ENCODE measurements around the gene SORCS2.

SORCS2 gene

DNA sequence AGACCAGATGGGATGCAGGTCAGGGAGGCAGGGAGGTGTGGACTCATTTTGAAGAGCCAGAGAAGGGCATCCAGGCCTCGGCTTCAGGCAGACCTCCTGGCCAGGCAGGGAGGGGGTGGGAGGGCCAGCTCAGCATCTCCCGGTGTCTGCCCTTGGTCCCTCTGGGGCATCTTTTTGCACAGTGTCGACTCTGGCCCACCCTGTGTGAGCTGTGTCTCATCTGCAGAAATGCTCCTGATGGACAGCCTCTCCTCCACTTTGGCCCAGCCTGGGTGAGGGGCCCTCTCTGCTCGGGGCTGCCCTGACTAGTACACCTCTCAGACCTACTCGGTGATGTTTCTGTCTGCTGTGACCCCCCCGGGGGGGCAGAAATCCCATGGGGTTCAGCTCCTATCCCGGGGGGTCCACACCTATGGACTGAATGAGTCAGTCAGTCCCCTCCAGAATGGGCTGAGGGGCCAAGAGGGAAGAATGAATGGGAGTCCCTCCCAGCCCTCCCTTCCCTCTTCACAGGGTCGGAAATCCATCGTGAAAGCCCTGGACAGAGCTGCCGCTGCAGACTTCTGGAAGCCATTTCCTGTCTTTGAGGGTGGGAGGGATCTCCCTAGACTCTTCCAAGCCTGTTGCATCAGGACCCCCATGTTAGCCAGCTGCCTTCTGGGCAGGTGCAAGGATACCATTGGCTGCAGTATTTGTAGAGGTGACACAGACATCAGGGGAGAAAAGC, 439.1 kb downstream of the SORCS2 start:
- no peak for DNase-seq

GRCh38 chr4:7632341-7632740, 440.0 kb downstream of the SORCS2 start:
- DNase-seq = no peak

DNA sequence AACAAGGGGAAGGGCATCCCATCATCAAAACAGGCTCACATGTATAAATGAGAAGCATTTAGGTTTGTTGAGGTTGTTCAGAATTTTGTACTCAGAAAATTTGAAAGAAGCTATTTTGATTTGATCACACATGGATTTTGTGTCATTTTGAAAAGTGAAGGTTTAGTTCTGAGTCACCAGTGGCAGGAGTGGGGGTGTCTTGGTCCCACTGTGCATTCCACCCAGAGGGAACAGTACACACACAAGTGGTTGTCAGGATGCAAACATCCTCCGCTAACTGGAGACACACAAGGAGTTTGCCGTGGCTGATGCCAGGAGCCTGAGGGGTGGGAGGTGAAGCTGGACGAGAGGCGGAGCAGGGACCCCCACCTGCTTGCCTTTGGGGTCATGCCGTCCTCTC, 440.6 kb downstream of the SORCS2 start:
- no peak for DNase-seq

- no peak for DNase-seq
These were observed 442.4 kb downstream of the SORCS2 start for GRCh38 chr4:7634661-7635251.

- no peak for DNase-seq
These were observed 443.3 kb downstream of the SORCS2 start for GRCh38 chr4:7635445-7636239.

- DNase-seq = no peak
These were observed 443.8 kb downstream of the SORCS2 start for GRCh38 chr4:7636240-7636508.

DNA sequence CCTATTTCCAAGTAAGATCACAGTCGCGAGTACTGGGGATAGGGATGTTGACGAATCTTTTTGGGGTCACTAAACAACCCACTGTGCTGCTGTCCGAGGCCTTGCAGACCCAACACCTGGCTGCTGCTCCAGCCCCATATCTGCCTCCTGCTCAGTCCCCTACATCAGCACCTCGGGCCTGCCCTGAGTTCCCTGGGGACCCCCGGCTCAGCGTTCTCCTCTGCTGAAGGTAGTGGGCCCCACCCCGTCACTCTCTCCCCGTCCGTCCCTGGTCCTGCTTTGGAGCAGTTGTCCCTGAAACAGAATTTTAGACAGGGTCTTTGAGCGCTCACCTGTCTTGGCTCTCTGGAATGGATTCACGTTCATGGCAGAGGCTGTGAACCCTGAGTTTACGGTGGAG, 444.8 kb downstream of the SORCS2 start:
- DNase-seq = no peak

DNA sequence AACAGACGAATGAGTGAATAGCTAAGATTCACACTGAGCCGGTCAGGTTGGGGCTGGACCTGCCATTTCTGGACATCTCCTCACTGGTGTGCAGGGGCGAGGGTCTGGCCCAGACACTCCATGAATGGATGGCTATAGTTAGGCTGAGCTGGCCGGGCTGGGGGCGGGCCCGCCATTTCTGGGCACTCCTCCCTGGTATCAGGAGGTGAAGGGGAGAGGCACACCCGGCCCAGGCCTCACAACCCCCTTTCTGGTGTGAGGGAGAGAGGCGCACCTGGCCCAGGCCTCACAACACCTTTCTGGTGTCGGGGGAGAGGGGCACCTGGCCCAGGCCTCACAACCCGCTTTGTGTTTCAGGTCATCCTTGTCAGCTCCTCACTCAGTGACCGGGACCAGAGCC, 445.6 kb downstream of the SORCS2 start:
- DNase-seq = no peak

- no peak for DNase-seq
These were observed 446.2 kb downstream of the SORCS2 start for GRCh38 chr4:7638489-7638888.

DNA sequence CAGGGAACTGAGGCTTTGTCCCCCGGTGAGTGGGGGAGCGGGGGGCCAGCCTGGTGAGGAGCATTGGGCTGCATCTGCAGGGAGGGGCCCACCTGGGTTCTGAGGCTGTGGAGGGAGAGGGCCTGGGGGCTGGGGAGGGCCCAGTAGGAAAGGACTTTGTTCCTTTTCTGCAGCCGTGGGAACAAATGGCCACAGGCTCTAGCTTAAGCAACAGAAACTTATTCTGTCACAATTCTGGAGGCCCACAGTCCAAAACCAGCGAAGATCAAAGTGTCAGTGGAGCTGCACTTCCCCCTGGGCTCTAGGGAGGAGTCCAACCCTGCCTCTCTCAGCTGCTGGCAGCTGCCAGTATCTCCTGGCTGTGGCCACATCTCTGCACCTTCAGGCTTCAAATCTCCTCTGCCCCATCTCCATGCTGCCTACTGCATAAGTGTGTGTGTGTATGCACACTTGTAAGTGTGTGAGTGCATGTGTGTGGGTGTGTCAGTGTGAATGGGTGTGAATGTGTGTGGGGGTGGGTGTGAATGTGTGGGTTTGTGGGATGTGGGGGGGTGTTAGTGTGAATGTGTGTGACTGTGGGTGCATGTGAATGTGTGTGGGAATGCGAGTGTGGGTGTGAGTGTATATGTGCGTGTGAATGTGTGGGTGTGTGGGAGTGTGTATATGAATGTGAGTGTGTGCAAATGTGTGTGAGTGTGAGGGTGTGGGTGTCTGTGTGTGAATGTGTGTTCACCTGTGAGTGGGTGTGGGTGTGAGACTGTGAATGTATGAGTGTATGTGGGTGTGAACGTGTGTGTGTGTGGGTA, 446.8 kb downstream of the SORCS2 start:
- DNase-seq = no peak

DNA sequence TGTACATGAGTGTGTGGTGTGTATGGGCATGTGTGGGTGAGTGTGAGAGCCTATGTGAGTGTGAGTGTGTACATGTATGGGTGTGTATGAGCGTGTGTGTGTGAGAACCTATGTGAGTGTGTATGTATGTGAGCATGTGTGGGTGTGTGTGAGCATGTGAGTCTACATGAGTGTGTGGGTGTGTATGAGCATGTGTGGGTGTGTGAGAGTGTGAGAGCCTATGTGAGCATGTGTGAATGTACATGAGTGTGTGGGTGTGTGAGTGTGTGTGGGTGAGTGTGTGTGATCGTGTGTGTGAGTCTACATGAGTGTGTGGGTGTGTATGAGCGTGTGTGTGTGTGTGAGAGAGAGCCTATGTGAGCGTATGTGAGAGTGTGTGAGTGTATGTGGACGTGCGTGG, 447.8 kb downstream of the SORCS2 start:
- DNase-seq = no peak

DNA sequence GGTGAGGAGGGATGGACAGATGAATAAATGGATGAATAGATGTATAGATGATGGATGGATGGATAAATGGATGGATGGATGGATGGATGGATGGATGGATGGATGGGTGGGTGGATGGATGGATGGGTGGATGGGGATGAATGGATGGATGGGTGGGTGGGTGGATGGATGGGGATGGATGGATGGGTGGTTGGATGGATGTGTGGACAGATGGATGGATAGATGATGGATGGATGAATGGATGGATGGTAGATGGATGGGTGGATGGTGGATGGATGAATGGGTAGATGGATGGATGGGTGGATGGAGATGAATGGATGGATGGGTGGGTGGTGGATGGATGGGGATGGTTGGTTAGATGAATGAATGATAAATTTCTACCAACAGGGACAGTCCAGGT, 449.4 kb downstream of the SORCS2 start:
- DNase-seq = no peak

GRCh38 chr4:7642741-7643458, 450.6 kb downstream of the SORCS2 start:
- DNase-seq = no peak

DNA sequence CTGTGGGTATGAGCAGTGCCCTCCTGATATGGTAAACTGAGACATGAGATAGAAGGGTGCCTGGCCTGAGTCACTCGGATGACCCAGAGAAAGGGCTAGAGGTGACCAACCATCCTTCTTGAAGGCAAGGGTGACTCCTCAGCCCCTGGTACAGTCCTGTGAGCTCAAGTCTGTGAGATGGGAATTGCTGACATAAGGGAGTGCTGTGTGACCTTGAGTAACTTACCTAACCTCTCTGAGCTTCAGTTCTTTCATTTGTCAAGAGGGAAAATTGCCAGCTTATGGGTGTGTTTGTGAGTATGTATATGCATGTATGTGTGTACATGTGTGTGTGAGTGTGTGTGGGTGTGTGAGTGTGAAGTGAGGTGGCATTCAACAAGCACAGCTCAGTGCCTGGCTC, 452.8 kb downstream of the SORCS2 start:
- no peak for DNase-seq

DNA sequence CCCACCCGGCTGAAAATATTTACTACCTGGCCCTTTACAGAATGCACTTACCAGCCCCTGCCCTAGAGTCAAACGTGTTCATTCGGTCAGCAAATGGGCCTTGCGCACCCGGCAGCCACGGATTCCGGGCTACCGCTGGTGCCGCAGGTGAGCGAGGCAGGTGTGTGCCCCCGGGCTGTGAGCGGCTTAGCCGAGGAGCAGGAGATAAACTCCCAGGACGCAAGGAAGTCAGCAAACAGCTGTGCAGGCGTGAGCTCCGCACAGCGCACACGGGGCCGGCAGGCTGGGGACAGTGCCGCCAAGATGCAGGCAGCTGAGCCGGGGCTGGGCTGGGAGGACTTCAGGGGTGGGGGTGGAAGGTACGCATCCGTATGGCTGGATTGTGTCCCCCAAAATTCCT, 453.6 kb downstream of the SORCS2 start:
- no peak for DNase-seq

DNA sequence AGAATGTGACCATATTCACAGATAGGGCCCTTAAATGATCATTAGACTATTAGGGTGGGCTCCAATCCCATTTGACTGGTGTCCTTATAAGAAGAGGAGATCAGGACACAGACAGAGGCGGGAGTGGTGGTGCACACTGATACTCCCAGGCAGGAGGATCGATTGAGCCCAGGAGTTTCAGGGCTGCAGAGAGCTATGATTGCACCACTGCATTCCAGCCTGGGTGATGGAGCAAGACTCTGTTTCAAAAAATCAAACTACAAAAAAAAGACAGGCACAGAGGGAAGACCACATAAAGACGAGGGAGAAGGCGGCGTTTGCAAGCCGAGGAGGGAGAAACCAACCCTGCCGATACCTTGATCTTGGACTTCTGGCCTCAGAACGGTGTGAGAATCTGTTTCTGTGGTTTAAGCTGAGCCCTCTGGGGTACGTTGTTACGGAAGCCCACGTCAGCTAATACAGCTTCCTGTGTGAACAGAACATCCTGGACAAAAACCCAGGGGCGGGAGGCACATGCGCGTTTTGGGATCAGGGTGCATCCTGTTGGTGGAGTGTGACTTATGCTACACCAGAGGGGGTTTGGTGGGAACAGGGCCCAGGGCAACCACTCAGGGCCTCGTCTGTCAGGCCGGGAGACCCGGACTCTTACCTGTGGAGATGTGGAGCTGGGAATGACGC, 454.2 kb downstream of the SORCS2 start:
- no peak for DNase-seq

- no peak for DNase-seq
These were observed 454.8 kb downstream of the SORCS2 start for GRCh38 chr4:7647186-7647585.

- no peak for DNase-seq
These were observed 455.5 kb downstream of the SORCS2 start for GRCh38 chr4:7647600-7648543.

- DNase-seq = no peak
These were observed 456.4 kb downstream of the SORCS2 start for GRCh38 chr4:7648544-7649395.

GRCh38 chr4:7649411-7649740, 457.0 kb downstream of the SORCS2 start:
- no peak for DNase-seq

Data from stimulated activated CD4-positive, alpha-beta T cell treated with anti-CD3 and anti-CD28 coated beads, Interleukin-4, amount 100 ng/mL, for 1 hour (primary cell).